GM12801 (cell line): ENCODE measurements around the gene FOXP4.

ENCODE experiments used
- CTCF ChIP-seq: IDR thresholded peaks from one replicate; pipeline ENCODE4 v1.5.1; 2011; ENCODE audit warnings: control low read depth; ENCODE audit not compliant: insufficient read length; ENCODE audit errors: extremely low read depth

Gene FOXP4

GRCh38 chr6:41623330-41623729 lies 77.1 kb downstream of the FOXP4 start:
- no peak for TF ChIP-seq CTCF

GRCh38 chr6:41624621-41625380 lies 78.6 kb downstream of the FOXP4 start:
- TF ChIP-seq CTCF = no peak

- no peak for TF ChIP-seq CTCF
These were observed 79.3 kb downstream of the FOXP4 start for GRCh38 chr6:41625442-41625841.

GRCh38 chr6:41626022-41626421 lies 79.8 kb downstream of the FOXP4 start:
- TF ChIP-seq CTCF = no peak

GRCh38 chr6:41626917-41627316 lies 80.7 kb downstream of the FOXP4 start:
- no peak for TF ChIP-seq CTCF

GRCh38 chr6:41629128-41629527 lies 82.9 kb downstream of the FOXP4 start:
- no peak for TF ChIP-seq CTCF

GRCh38 chr6:41630069-41630468 lies 83.9 kb downstream of the FOXP4 start:
- no peak for TF ChIP-seq CTCF
